Vagina (tissue), 2 donors: ENCODE data around the gene PRSS58. TPM values are rescaled to one million over a fixed set of nuclear protein-coding genes. Genes with fewer than 3 reads are reported as not detected.

Experiments
- DNase-seq, 2 donors: peaks; one replicate each; pipeline ENCODE4 v3.0.0-alpha.2; 2017; ENCODE audit errors: extremely low spot score in 2 of 2
- H3K27ac ChIP-seq: fragments of 200-600 bp; sonication (generic); one replicate; pipeline ENCODE4 v1.5.1; 2019
- H3K27me3 ChIP-seq: fragments of 200-600 bp; sonication (generic); one replicate; pipeline ENCODE4 v1.5.1; 2019
- H3K36me3 ChIP-seq, 2 donors: fragments of 200-600 bp; sonication (generic); one replicate each; pipeline ENCODE4 v1.5.1; 2017 to 2019
- H3K4me1 ChIP-seq: fragments of 200-600 bp; sonication (generic); one replicate; pipeline ENCODE4 v1.5.1; 2019
- H3K4me3 ChIP-seq, 2 donors: fragments of 200-600 bp; sonication (generic); 1 replicate in 1 of 2; 2 replicates in 1 of 2; pipeline ENCODE4 v1.5.1; 2016 to 2019
- H3K9me3 ChIP-seq: fragments of 200-600 bp; sonication (generic); one replicate; pipeline ENCODE4 v1.5.1; 2019
- POLR2A ChIP-seq, 2 donors: fragments of 450-650 bp; IDR thresholded peaks; one replicate each; pipeline ENCODE4 v1.6.1; 2017; ENCODE audit warnings: antibody characterized with exemption in 2 of 2, mild to moderate bottlenecking in 2 of 2, moderate library complexity in 2 of 2
- POLR2AphosphoS5 ChIP-seq, 2 donors: sonication (generic); formaldehyde crosslinking; IDR thresholded peaks; one replicate each; pipeline ENCODE4 v1.9.0; 2017; ENCODE audit warnings: antibody characterized with exemption in 2 of 2, mild to moderate bottlenecking in 2 of 2, low read depth in 1 of 2; ENCODE audit not compliant: insufficient read depth in 1 of 2
- intact Hi-C: fragments of 100-400 bp; cut with DNase I; formaldehyde crosslinking; loops from one replicate; pipeline ENCODE4 v1.15.1; 2023
- total RNA-seq: library from RNA; depleted of rRNA; stranded (reverse); fragments of >200 nt; gene quantifications from one replicate; pipeline ENCODE4 v1.2.3, GENCODE V29; 2016
- TF ChIP-seq, protein P1 (sequence below), 3 experiments: fragments of 450-650 bp in 2 of 3; fragments of 200-600 bp in 1 of 3; sonication (generic) in 1 of 3; IDR thresholded peaks; one replicate each; pipeline ENCODE4 v1.5.1; 2017 to 2019; ENCODE audit warnings: antibody characterized with exemption in 3 of 3, mild to moderate bottlenecking in 2 of 3, moderate library complexity in 2 of 3

PRSS58 gene
- total RNA-seq, 1 donor from 2014 or later, result not detected

GRCh38 chr7:142250705-142251104 lies 7.2 kb downstream of the PRSS58 start:
- Histone ChIP-seq H3K27me3 (no peaks in the 10 kb centered on the region), H3K9me3 (no peaks in the 10 kb centered on the region), H3K36me3 (no peaks in the 10 kb centered on the region), H3K4me3 (no peak overlapping the region), H3K27ac (no peak overlapping the region), H3K4me1 (no peaks in the 10 kb centered on the region)
- DNase-seq, result no peak
- intact Hi-C loops, result no loop called here
- TF ChIP-seq, protein P1, sequence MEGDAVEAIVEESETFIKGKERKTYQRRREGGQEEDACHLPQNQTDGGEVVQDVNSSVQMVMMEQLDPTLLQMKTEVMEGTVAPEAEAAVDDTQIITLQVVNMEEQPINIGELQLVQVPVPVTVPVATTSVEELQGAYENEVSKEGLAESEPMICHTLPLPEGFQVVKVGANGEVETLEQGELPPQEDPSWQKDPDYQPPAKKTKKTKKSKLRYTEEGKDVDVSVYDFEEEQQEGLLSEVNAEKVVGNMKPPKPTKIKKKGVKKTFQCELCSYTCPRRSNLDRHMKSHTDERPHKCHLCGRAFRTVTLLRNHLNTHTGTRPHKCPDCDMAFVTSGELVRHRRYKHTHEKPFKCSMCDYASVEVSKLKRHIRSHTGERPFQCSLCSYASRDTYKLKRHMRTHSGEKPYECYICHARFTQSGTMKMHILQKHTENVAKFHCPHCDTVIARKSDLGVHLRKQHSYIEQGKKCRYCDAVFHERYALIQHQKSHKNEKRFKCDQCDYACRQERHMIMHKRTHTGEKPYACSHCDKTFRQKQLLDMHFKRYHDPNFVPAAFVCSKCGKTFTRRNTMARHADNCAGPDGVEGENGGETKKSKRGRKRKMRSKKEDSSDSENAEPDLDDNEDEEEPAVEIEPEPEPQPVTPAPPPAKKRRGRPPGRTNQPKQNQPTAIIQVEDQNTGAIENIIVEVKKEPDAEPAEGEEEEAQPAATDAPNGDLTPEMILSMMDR (IDR thresholded peaks at IDR 0.05), result no peak
- no peak for TF ChIP-seq POLR2A (IDR thresholded peaks at IDR 0.05)
- no peak for TF ChIP-seq POLR2AphosphoS5 (IDR thresholded peaks at IDR 0.05; ENCODE audit: insufficient read depth in 1 of 2, low read depth in 1 of 2)

- Histone ChIP-seq H3K27me3 (no peaks in the 10 kb centered on the region), H3K36me3 (no peaks in the 10 kb centered on the region), H3K27ac (no peak overlapping the region), H3K4me1 (no peaks in the 10 kb centered on the region), H3K4me3 (no peak overlapping the region), H3K9me3 (no peaks in the 10 kb centered on the region)
- TF ChIP-seq, protein P1 (IDR thresholded peaks at IDR 0.05), result no peak
- no peak for DNase-seq
- intact Hi-C loops, result loop anchor here (5.0 kb wide), 1 partner anchor 558 kb away; no protein-coding TSS in a partner anchor
Observed at GRCh38 chr7:142249918-142250317, 7.9 kb downstream of the PRSS58 start.

GRCh38 chr7:142248166-142249160 lies 9.4 kb downstream of the PRSS58 start:
- no peaks in the 10 kb centered on the region for H3K4me1 ChIP-seq
- DNase-seq, result no peak
- intact Hi-C loops, result loop anchor here (5.0 kb wide), 1 partner anchor 556 kb away; no protein-coding TSS in a partner anchor
- no peak overlapping the region for H3K27ac ChIP-seq
- H3K4me3 ChIP-seq, result no peak overlapping the region
- H3K9me3 ChIP-seq, result no peaks in the 10 kb centered on the region
- no peaks in the 10 kb centered on the region for H3K36me3 ChIP-seq
- TF ChIP-seq, protein P1 (IDR thresholded peaks at IDR 0.05), result no peak
- TF ChIP-seq POLR2A (IDR thresholded peaks at IDR 0.05) (no peak), POLR2AphosphoS5 (IDR thresholded peaks at IDR 0.05; ENCODE audit: insufficient read depth in 1 of 2, low read depth in 1 of 2) (no peak)
- no peaks in the 10 kb centered on the region for H3K27me3 ChIP-seq

- TF ChIP-seq, protein P1 (IDR thresholded peaks at IDR 0.05), result no peak
- TF ChIP-seq POLR2A (IDR thresholded peaks at IDR 0.05) (no peak), POLR2AphosphoS5 (IDR thresholded peaks at IDR 0.05; ENCODE audit: insufficient read depth in 1 of 2, low read depth in 1 of 2) (no peak)
- H3K27ac ChIP-seq, result no peak overlapping the region
- no peaks in the 10 kb centered on the region for H3K9me3 ChIP-seq
- no peaks in the 10 kb centered on the region for H3K27me3 ChIP-seq
- H3K4me1 ChIP-seq, result no peaks in the 10 kb centered on the region
- H3K4me3 ChIP-seq, result no peak overlapping the region
- intact Hi-C loops, result no loop called here
- no peak for DNase-seq
- no peaks in the 10 kb centered on the region for H3K36me3 ChIP-seq
Observed at GRCh38 chr7:142243823-142244222, 14.0 kb downstream of the PRSS58 start.

DNA sequence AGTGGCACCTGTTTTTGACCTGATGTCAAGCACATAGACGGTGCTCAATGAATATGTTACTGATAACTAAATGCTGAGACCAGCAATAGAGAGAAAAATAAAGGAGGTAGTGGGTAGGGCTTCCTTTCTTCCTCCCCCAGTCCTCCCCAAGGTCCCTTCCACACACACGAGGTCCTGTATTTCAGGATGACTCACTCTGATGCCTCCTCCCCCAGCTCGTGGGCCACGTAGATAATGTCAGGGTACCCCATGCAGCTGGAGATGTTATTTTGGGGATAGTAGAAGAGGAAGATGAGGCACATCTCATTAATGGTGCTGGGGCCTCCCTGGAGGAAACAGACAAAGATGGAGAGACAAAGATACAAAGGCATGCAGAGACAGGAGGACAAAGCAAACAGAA lies 17.3 kb downstream of the PRSS58 start:
- TF ChIP-seq, protein P1 (IDR thresholded peaks at IDR 0.05), result no peak
- TF ChIP-seq POLR2AphosphoS5 (IDR thresholded peaks at IDR 0.05; ENCODE audit: insufficient read depth in 1 of 2, low read depth in 1 of 2) (no peak), POLR2A (IDR thresholded peaks at IDR 0.05) (no peak)
- no peaks in the 10 kb centered on the region for H3K27me3 ChIP-seq
- no peaks in the 10 kb centered on the region for H3K36me3 ChIP-seq
- intact Hi-C loops, result no loop called here
- no peak overlapping the region for H3K27ac ChIP-seq
- no peak overlapping the region for H3K4me3 ChIP-seq
- H3K4me1 ChIP-seq, result no peaks in the 10 kb centered on the region
- no peak for DNase-seq
- H3K9me3 ChIP-seq, result no peaks in the 10 kb centered on the region
